ENCODE measurements around the gene IMPDH1. TPM values are rescaled to one million over a fixed set of nuclear protein-coding genes. Genes with fewer than 3 reads are reported as not detected.

IMPDH1 gene
- total and polyA plus RNA-seq, 10 of the 15 experiments (the other 5 are each of a cell fraction or from before 2014, with no cell fraction given): 0.50 to 61.3 (median 41.8) TPM

DNA sequence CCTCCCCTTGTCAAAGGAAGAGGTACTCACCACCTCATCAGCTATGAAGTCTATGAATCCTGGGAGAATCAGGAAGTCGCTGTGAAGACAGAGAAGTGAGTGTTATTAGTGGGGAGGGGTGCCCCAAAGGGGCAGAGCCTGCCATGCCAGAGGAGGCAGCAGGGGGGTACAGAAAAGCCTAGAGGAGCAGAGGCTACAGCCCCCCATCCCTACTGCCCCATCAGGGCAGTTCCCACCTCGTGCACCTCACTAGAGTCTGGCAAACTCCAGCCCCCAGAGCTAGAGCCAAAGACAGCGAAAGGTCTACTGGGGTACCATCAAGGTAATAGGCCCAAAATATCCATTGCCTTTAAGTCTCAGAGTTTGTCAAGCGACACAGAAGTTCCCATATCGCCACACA lies 6.1 kb downstream of the IMPDH1 start:
- TF ChIP-seq CBX3 (IDR thresholded peaks at IDR 0.05; ENCODE audit: borderline replicate concordance, low read depth) (no peak), MYC (IDR thresholded peaks at IDR 0.05; ENCODE audit: insufficient read depth, insufficient read length, insufficient replicate concordance, low read length, severe bottlenecking) (no peak), SRF (IDR thresholded peaks at IDR 0.05; ENCODE audit: low read depth in 2 of 2, low read length in 2 of 2) (no peak)
- TF ChIP-seq, protein P1, sequence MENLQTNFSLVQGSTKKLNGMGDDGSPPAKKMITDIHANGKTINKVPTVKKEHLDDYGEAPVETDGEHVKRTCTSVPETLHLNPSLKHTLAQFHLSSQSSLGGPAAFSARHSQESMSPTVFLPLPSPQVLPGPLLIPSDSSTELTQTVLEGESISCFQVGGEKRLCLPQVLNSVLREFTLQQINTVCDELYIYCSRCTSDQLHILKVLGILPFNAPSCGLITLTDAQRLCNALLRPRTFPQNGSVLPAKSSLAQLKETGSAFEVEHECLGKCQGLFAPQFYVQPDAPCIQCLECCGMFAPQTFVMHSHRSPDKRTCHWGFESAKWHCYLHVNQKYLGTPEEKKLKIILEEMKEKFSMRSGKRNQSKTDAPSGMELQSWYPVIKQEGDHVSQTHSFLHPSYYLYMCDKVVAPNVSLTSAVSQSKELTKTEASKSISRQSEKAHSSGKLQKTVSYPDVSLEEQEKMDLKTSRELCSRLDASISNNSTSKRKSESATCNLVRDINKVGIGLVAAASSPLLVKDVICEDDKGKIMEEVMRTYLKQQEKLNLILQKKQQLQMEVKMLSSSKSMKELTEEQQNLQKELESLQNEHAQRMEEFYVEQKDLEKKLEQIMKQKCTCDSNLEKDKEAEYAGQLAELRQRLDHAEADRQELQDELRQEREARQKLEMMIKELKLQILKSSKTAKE (IDR thresholded peaks at IDR 0.05; ENCODE audit: low read depth, poor library complexity, severe bottlenecking): no peak
- TF ChIP-seq, protein P2, sequence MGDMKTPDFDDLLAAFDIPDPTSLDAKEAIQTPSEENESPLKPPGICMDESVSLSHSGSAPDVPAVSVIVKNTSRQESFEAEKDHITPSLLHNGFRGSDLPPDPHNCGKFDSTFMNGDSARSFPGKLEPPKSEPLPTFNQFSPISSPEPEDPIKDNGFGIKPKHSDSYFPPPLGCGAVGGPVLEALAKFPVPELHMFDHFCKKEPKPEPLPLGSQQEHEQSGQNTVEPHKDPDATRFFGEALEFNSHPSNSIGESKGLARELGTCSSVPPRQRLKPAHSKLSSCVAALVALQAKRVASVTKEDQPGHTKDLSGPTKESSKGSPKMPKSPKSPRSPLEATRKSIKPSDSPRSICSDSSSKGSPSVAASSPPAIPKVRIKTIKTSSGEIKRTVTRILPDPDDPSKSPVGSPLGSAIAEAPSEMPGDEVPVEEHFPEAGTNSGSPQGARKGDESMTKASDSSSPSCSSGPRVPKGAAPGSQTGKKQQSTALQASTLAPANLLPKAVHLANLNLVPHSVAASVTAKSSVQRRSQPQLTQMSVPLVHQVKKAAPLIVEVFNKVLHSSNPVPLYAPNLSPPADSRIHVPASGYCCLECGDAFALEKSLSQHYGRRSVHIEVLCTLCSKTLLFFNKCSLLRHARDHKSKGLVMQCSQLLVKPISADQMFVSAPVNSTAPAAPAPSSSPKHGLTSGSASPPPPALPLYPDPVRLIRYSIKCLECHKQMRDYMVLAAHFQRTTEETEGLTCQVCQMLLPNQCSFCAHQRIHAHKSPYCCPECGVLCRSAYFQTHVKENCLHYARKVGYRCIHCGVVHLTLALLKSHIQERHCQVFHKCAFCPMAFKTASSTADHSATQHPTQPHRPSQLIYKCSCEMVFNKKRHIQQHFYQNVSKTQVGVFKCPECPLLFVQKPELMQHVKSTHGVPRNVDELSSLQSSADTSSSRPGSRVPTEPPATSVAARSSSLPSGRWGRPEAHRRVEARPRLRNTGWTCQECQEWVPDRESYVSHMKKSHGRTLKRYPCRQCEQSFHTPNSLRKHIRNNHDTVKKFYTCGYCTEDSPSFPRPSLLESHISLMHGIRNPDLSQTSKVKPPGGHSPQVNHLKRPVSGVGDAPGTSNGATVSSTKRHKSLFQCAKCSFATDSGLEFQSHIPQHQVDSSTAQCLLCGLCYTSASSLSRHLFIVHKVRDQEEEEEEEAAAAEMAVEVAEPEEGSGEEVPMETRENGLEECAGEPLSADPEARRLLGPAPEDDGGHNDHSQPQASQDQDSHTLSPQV (IDR thresholded peaks at IDR 0.05): no peak
- TF ChIP-seq, protein P3, sequence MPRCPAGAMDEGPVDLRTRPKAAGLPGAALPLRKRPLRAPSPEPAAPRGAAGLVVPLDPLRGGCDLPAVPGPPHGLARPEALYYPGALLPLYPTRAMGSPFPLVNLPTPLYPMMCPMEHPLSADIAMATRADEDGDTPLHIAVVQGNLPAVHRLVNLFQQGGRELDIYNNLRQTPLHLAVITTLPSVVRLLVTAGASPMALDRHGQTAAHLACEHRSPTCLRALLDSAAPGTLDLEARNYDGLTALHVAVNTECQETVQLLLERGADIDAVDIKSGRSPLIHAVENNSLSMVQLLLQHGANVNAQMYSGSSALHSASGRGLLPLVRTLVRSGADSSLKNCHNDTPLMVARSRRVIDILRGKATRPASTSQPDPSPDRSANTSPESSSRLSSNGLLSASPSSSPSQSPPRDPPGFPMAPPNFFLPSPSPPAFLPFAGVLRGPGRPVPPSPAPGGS (IDR thresholded peaks at IDR 0.05; ENCODE audit: borderline replicate concordance, insufficient read depth, low read depth, low read length, poor library complexity, severe bottlenecking): no peak
- RAD21 ChIA-PET (ENCODE audit: unreplicated experiment): interaction anchor here (0.9 to 2.2 kb wide), 5 partner anchors 21 to 56 kb away, joined by 4 to 9 read pairs (median 4); no protein-coding TSS in a partner anchor
- Histone ChIP-seq H3K79me2 (ENCODE audit: control insufficient read depth, insufficient read depth, low read length) (peaks cover 12% of the 10 kb centered on the region), H2AFZ (ENCODE audit: control insufficient read depth, low read depth, low read length) (no peak overlapping the region), H3K27me3 (replicated peaks in 1 of 2; ENCODE audit: control insufficient read depth in 2 of 2, insufficient read depth in 2 of 2, low read length in 1 of 2) (no peaks in the 10 kb centered on the region; a peak in 1 of 4 replicates), H3K9ac (ENCODE audit: control insufficient read depth, insufficient read depth, low read length) (no peak overlapping the region), H3K4me3 (no peak overlapping the region), H3K4me1 (ENCODE audit: control insufficient read depth, insufficient read depth, low read length) (peaks cover 6% of the 10 kb centered on the region), H3K4me2 (ENCODE audit: control insufficient read depth, insufficient read depth) (0 out of 2 replicates have a peak overlapping the region, but pooled peaks have one; percentile 71), H3K9me3 (replicated peaks; ENCODE audit: control insufficient read depth, insufficient read depth, low read length) (no peaks in the 10 kb centered on the region), H4K20me1 (ENCODE audit: control insufficient read depth, insufficient read depth) (no peaks in the 10 kb centered on the region), H3K36me3 (ENCODE audit: control insufficient read depth in 2 of 2, insufficient read depth in 2 of 2, low read length in 1 of 2) (peaks cover 0 to 7% of the 10 kb centered on the region in 2 experiments; a peak in 3 of 4 replicates), H3K27ac (ENCODE audit: control insufficient read depth, insufficient read depth) (no peak overlapping the region)
- 89% methylated on average over 5 of the region's 5 CpGs for WGBS (ENCODE audit: insufficient coverage, insufficient replicate concordance, low lambda C conversion rate, missing lambda C conversion rate)
- SMC1A ChIA-PET (ENCODE audit: uncharacterized antibody, unreplicated experiment): interaction anchor here (1.3 to 5.8 kb wide), 2 partner anchors 22 to 58 kb away, joined by 3 to 43 read pairs; no protein-coding TSS in a partner anchor
- DNase-seq (ENCODE audit: low read depth, low spot score) (no peak), FAIRE-seq (no peak), ATAC-seq (no peak)
- POLR2A ChIA-PET: no interaction called here
- in situ Hi-C loops (cut with MboI) (no loop called here), intact Hi-C loops (cut with micrococcal nuclease; ENCODE audit: unreplicated experiment) (no loop called here)
- BruUV-seq (replicated peaks): no TSS peak
- CTCF ChIA-PET: interaction anchor here (1.0 to 23.9 kb wide), 8 partner anchors 11 to 59 kb away, joined by 3 to 458 read pairs (median 8); no protein-coding TSS in a partner anchor

All from GM12878 (cell line).